ENCODE data around the gene CCDC146. TPM values are rescaled to one million over a fixed set of nuclear protein-coding genes. Genes with fewer than 3 reads are reported as not detected.

CCDC146 gene
- total RNA-seq, 1 experiment from 2014 or later = 2.2 TPM

DNA sequence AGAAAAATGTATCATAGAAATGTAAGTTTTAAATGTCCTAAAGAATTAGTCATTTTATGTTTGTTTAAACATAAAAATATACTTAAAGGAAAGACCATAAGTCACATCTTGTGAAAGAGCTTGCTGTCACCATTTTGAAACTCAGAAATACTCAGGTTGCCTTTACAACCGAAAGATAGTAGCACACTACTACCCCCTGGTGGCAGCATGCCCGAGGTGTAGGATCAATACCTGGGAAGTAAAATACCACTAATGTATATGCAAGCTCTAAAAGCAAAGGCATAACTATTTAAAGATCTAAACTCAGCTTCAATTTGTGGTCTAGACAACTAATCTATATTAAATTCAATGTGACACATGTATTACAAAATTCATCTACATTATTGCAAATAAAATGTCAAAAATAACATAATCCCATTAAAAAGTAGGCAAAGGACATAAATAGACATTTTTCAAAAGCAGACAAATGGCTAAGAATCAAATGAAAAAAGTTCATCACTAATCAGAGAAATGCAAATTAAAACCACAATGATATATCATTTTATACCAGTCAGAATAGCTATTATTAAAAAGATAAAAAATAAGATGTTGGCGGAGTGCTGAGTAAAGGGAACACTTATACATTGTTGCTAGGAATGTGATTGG, 124.9 kb downstream of the CCDC146 start:
- TF ChIP-seq EZH2 (IDR thresholded peaks at IDR 0.05; ENCODE audit: borderline replicate concordance, low read depth, low read length, poor library complexity, severe bottlenecking) = no peak
- TF ChIP-seq CTCF (conservative IDR thresholded peaks at IDR 0.05; ENCODE audit: low read depth, low read length) = peak; percentile 85
- H3K4me3 ChIP-seq (ENCODE audit: low read depth, low read length, poor library complexity, severe bottlenecking) = no peak overlapping the region
- no peaks in the 10 kb centered on the region for H3K36me3 ChIP-seq (ENCODE audit: insufficient read depth, low read length, poor library complexity, severe bottlenecking)
- POLR2A ChIA-PET (ENCODE audit: low non-redundant PET) = no interaction called here
- peak; percentile 79 for DNase-seq (ENCODE audit: low spot score)
- H3K4me1 ChIP-seq (ENCODE audit: insufficient read depth, low read length, poor library complexity, severe bottlenecking) = no peaks in the 10 kb centered on the region
- intact Hi-C loops (cut with micrococcal nuclease; ENCODE audit: unreplicated experiment) = loop anchor here (5.0 kb wide), 2 partner anchors 85 to 125 kb away; partner anchors contain the start of gene CCDC146
- H3K27ac ChIP-seq (ENCODE audit: low read depth, low read length, poor library complexity, severe bottlenecking) = no peak overlapping the region
- no TSS peak for BruUV-seq (replicated peaks)
- CTCF ChIA-PET = interaction anchor here (0.6 to 2.1 kb wide), 4 partner anchors 9 to 1386 kb away, joined by 3 to 20 read pairs (median 8); partner anchors contain the start of gene CCDC146
- H3K9me3 ChIP-seq (ENCODE audit: low read depth, low read length, poor library complexity, severe bottlenecking) = no peaks in the 10 kb centered on the region
- no peaks in the 10 kb centered on the region for H3K27me3 ChIP-seq (replicated peaks; ENCODE audit: insufficient read depth, low read depth, low read length, poor library complexity)

GRCh38 chr7:77248154-77248553, 125.7 kb downstream of the CCDC146 start:
- intact Hi-C loops (cut with micrococcal nuclease; ENCODE audit: unreplicated experiment) = loop anchor here (5.0 kb wide), 2 partner anchors 84 to 126 kb away; partner anchors contain the start of gene CCDC146
- H3K36me3 ChIP-seq (ENCODE audit: insufficient read depth, low read length, poor library complexity, severe bottlenecking) = no peaks in the 10 kb centered on the region
- H3K27me3 ChIP-seq (replicated peaks; ENCODE audit: insufficient read depth, low read depth, low read length, poor library complexity) = no peaks in the 10 kb centered on the region
- H3K27ac ChIP-seq (ENCODE audit: low read depth, low read length, poor library complexity, severe bottlenecking) = no peak overlapping the region
- ChIA-PET CTCF (interaction anchor here (2.1 kb wide), 1 partner anchor 84 kb away, joined by 20 read pairs; no protein-coding TSS in a partner anchor), POLR2A (ENCODE audit: low non-redundant PET) (no interaction called here)
- H3K4me3 ChIP-seq (ENCODE audit: low read depth, low read length, poor library complexity, severe bottlenecking) = no peak overlapping the region
- H3K9me3 ChIP-seq (ENCODE audit: low read depth, low read length, poor library complexity, severe bottlenecking) = no peaks in the 10 kb centered on the region
- TF ChIP-seq EZH2 (IDR thresholded peaks at IDR 0.05; ENCODE audit: borderline replicate concordance, low read depth, low read length, poor library complexity, severe bottlenecking) (no peak), CTCF (conservative IDR thresholded peaks at IDR 0.05; ENCODE audit: low read depth, low read length) (no peak)
- BruUV-seq (replicated peaks) = no TSS peak
- DNase-seq (ENCODE audit: low spot score) = no peak
- no peaks in the 10 kb centered on the region for H3K4me1 ChIP-seq (ENCODE audit: insufficient read depth, low read length, poor library complexity, severe bottlenecking)

DNA sequence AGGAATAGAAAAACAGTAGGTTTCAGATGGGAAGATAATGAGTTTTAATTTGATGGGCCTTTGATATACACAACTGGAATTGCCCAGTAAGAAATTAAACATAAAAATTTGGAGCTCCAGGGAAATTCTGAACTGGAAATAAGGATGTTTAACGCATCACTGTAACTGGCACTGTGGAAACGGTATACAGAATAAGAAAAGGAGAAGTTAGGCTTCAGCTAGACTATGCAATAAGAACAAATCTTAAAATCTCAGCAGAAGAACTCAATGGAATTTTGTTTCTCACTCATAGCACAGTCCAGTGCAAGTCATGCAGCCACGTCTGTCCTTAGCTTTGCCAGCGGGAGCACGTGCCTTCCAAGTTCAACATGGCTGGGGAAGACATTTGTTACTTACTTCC, 130.1 kb downstream of the CCDC146 start:
- POLR2A ChIA-PET (ENCODE audit: low non-redundant PET) = no interaction called here
- intact Hi-C loops (cut with micrococcal nuclease; ENCODE audit: unreplicated experiment) = no loop called here

More for the DNA sequence above, 130.1 kb downstream of the CCDC146 start:
- DNase-seq (ENCODE audit: low spot score) = no peak
- Histone ChIP-seq H3K27ac (ENCODE audit: low read depth, low read length, poor library complexity, severe bottlenecking) (no peak overlapping the region), H3K27me3 (replicated peaks; ENCODE audit: insufficient read depth, low read depth, low read length, poor library complexity) (no peaks in the 10 kb centered on the region), H3K36me3 (ENCODE audit: insufficient read depth, low read length, poor library complexity, severe bottlenecking) (no peaks in the 10 kb centered on the region), H3K4me1 (ENCODE audit: insufficient read depth, low read length, poor library complexity, severe bottlenecking) (no peaks in the 10 kb centered on the region), H3K9me3 (ENCODE audit: low read depth, low read length, poor library complexity, severe bottlenecking) (no peaks in the 10 kb centered on the region), H3K4me3 (ENCODE audit: low read depth, low read length, poor library complexity, severe bottlenecking) (no peak overlapping the region)
- no TSS peak for BruUV-seq (replicated peaks)
- CTCF ChIA-PET = no interaction called here
- no peak for TF ChIP-seq CTCF (conservative IDR thresholded peaks at IDR 0.05; ENCODE audit: low read depth, low read length)
- TF ChIP-seq EZH2 (IDR thresholded peaks at IDR 0.05; ENCODE audit: borderline replicate concordance, low read depth, low read length, poor library complexity, severe bottlenecking) = no peak

Measured in A673 (cell line).